ENCODE measurements around the gene PPM1K.
"Not testable (repeated sequence)": the region's sequence is repeated elsewhere in the genome, so short reads cannot be mapped to it uniquely, and the experiment has no call there.

Gene PPM1K

GRCh38 chr4:88315460-88316017 lies 31.2 kb upstream of the PPM1K start:
- no peaks in the 10 kb centered on the region for H3F3A ChIP-seq (ENCODE audit: low read depth)
- H3K9me2 ChIP-seq (replicated peaks; ENCODE audit: low read depth, low read length), result no peaks in the 10 kb centered on the region
- no peak overlapping the region for H3K4me2 ChIP-seq (ENCODE audit: low read depth, low read length, poor library complexity, severe bottlenecking)
- no peak overlapping the region for H2AFZ ChIP-seq (ENCODE audit: low read length)
- no peaks in the 10 kb centered on the region for H3K79me2 ChIP-seq (ENCODE audit: insufficient read depth, low read length)
- H3K9me3 ChIP-seq (ENCODE audit: insufficient read depth, low read depth, low read length), result no peaks in the 10 kb centered on the region; the same call in 1 of the 2 replicates
- H4K20me1 ChIP-seq (ENCODE audit: insufficient read depth, low read length, poor library complexity, severe bottlenecking), result no peaks in the 10 kb centered on the region
- H3K36me3 ChIP-seq (ENCODE audit: insufficient read depth, low read length), result no peaks in the 10 kb centered on the region
- no peak overlapping the region for H3K9ac ChIP-seq (ENCODE audit: low read depth, low read length, poor library complexity, severe bottlenecking)
- peaks cover 4% of the 10 kb centered on the region for H3K4me1 ChIP-seq (ENCODE audit: insufficient read depth, low read length, poor library complexity, severe bottlenecking)
- TF ChIP-seq EZH2phosphoT487 (IDR thresholded peaks at IDR 0.05; ENCODE audit: borderline replicate concordance), result no peak
- no peak for TF ChIP-seq CTCF (conservative IDR thresholded peaks at IDR 0.05; ENCODE audit: low read length)
- H3K27me3 ChIP-seq (ENCODE audit: insufficient read depth, low read length, poor library complexity, severe bottlenecking), result no peaks in the 10 kb centered on the region
- no peak overlapping the region for H3K4me3 ChIP-seq (ENCODE audit: low read length, poor library complexity, severe bottlenecking)

- H3K36me3 ChIP-seq (ENCODE audit: insufficient read depth, low read length); H3K9me3 ChIP-seq (ENCODE audit: insufficient read depth, low read depth, low read length); H3K9ac ChIP-seq (ENCODE audit: low read depth, low read length, poor library complexity, severe bottlenecking); H3K4me1 ChIP-seq (ENCODE audit: insufficient read depth, low read length, poor library complexity, severe bottlenecking); H3K79me2 ChIP-seq (ENCODE audit: insufficient read depth, low read length); H3K4me2 ChIP-seq (ENCODE audit: low read depth, low read length, poor library complexity, severe bottlenecking); H3K9me2 ChIP-seq (replicated peaks; ENCODE audit: low read depth, low read length); H3K27me3 ChIP-seq (ENCODE audit: insufficient read depth, low read length, poor library complexity, severe bottlenecking); H4K20me1 ChIP-seq (ENCODE audit: insufficient read depth, low read length, poor library complexity, severe bottlenecking); H3F3A ChIP-seq (ENCODE audit: low read depth); H3K4me3 ChIP-seq (ENCODE audit: low read length, poor library complexity, severe bottlenecking); H2AFZ ChIP-seq (ENCODE audit: low read length): not testable (repeated sequence)
These were observed 28.8 kb upstream of the PPM1K start for GRCh38 chr4:88313088-88313624.

GRCh38 chr4:88308587-88308986 lies 24.2 kb upstream of the PPM1K start:
- Histone ChIP-seq H3K27me3 (ENCODE audit: insufficient read depth, low read length, poor library complexity, severe bottlenecking) (no peaks in the 10 kb centered on the region), H3K4me2 (ENCODE audit: low read depth, low read length, poor library complexity, severe bottlenecking) (no peak overlapping the region), H3K4me1 (ENCODE audit: insufficient read depth, low read length, poor library complexity, severe bottlenecking) (no peaks in the 10 kb centered on the region), H3F3A (ENCODE audit: low read depth) (no peaks in the 10 kb centered on the region), H3K36me3 (ENCODE audit: insufficient read depth, low read length) (no peaks in the 10 kb centered on the region), H4K20me1 (ENCODE audit: insufficient read depth, low read length, poor library complexity, severe bottlenecking) (no peaks in the 10 kb centered on the region), H3K9me2 (replicated peaks; ENCODE audit: low read depth, low read length) (no peaks in the 10 kb centered on the region), H2AFZ (ENCODE audit: low read length) (no peak overlapping the region), H3K9me3 (ENCODE audit: insufficient read depth, low read depth, low read length) (no peaks in the 10 kb centered on the region; the same call in 1 of the 2 replicates), H3K79me2 (ENCODE audit: insufficient read depth, low read length) (no peaks in the 10 kb centered on the region), H3K9ac (ENCODE audit: low read depth, low read length, poor library complexity, severe bottlenecking) (no peak overlapping the region), H3K4me3 (ENCODE audit: low read length, poor library complexity, severe bottlenecking) (no peak overlapping the region)
- no peak for TF ChIP-seq EZH2phosphoT487 (IDR thresholded peaks at IDR 0.05; ENCODE audit: borderline replicate concordance)
- TF ChIP-seq CTCF (conservative IDR thresholded peaks at IDR 0.05; ENCODE audit: low read length), result no peak

Data from Loucy (cell line).